Transverse colon (tissue), 4 donors: Measurements from ENCODE around the gene FAM229A. TPM values are rescaled to one million over a fixed set of nuclear protein-coding genes. Genes with fewer than 3 reads are reported as not detected.

Source experiments
- DNase-seq: peaks from one replicate; pipeline ENCODE4 v3.0.0-alpha.2; 2019
- H3K27ac ChIP-seq, 4 donors: fragments of 200-600 bp; sonication (generic); 2 replicates each; pipeline ENCODE4 v1.5.1; 2016 to 2018; ENCODE audit warnings: inconsistent platforms in 4 of 4
- H3K27me3 ChIP-seq: fragments of 200-600 bp; sonication (generic); 2 replicates; pipeline ENCODE4 v1.5.1; 2017; ENCODE audit warnings: inconsistent platforms
- H3K36me3 ChIP-seq, 4 donors: fragments of 200-600 bp; sonication (generic); 2 replicates each; pipeline ENCODE4 v1.5.1; 2017 to 2019; ENCODE audit warnings: inconsistent platforms in 4 of 4
- H3K4me1 ChIP-seq, 4 donors: fragments of 200-600 bp; sonication (generic); 2 replicates each; pipeline ENCODE4 v1.5.1; 2017 to 2020; ENCODE audit warnings: inconsistent platforms in 4 of 4
- H3K4me3 ChIP-seq, 4 donors: fragments of 200-600 bp; sonication (generic); 1 replicate in 1 of 4; 2 replicates in 3 of 4; pipeline versions ENCODE4 v1.5.1 to v1.6.1; 2017 to 2019; ENCODE audit warnings: inconsistent platforms in 4 of 4
- H3K9me3 ChIP-seq, 2 donors: fragments of 200-600 bp; sonication (generic); 2 replicates each; pipeline ENCODE4 v1.5.1; 2017 to 2019; ENCODE audit warnings: inconsistent platforms in 2 of 2
- EP300 ChIP-seq: sonication (generic); formaldehyde crosslinking; IDR thresholded peaks from one replicate; pipeline ENCODE4 v1.6.1; 2017; ENCODE audit warnings: antibody characterized with exemption, low read depth
- POLR2A ChIP-seq: fragments of 450-650 bp; IDR thresholded peaks from one replicate; pipeline ENCODE4 v1.6.1; 2016; ENCODE audit warnings: antibody characterized with exemption, mild to moderate bottlenecking, moderate library complexity
- POLR2AphosphoS5 ChIP-seq, 3 donors: sonication (generic); formaldehyde crosslinking; IDR thresholded peaks; one replicate each; pipeline ENCODE4 v1.6.1; 2016; ENCODE audit warnings: antibody characterized with exemption in 3 of 3
- WGBS, 2 donors: methylation state at CpG; one replicate each; pipeline ENCODE4 v1.1.5; 2018; ENCODE audit warnings: low coverage in 1 of 2; 5-methylcytosine and 5-hydroxymethylcytosine counted together
- in situ Hi-C, 4 donors: fragments of 200-750 bp; cut with MboI; loops; one replicate each; pipeline versions ENCODE4 v1.15.0 to v1.15.1; 2017; ENCODE audit warnings: low sequenced_read_pairs in 3 of 4, low pct_ligation_motif_present in 1 of 4, low pct_unique_long_range_greater_than_20kb in 1 of 4
- intact Hi-C: fragments of 100-400 bp; cut with DNase I; formaldehyde crosslinking; loops from one replicate; pipeline ENCODE4 v1.15.1; 2023; ENCODE audit warnings: low total_unique reads
- total RNA-seq, 4 donors: library from RNA; depleted of rRNA; stranded (reverse); fragments of >200 nt; gene quantifications; one replicate each; pipeline ENCODE4 v1.1.0, GENCODE V29; 2016
- TF ChIP-seq, protein P1 (sequence below), 5 experiments: fragments of 200-600 bp in 3 of 5; fragments of 450-650 bp in 2 of 5; sonication (generic) in 3 of 5; IDR thresholded peaks; 1 replicate in 2 of 5; 2 replicates in 3 of 5; pipeline ENCODE4 v1.5.1; 2016 to 2017; ENCODE audit warnings: antibody characterized with exemption in 5 of 5, inconsistent platforms in 3 of 5, mild to moderate bottlenecking in 2 of 5, moderate library complexity in 1 of 5

Gene FAM229A
- total RNA-seq, 4 donors from 2014 or later = 12.1 to 59.1 (median 21.1) TPM

DNA sequence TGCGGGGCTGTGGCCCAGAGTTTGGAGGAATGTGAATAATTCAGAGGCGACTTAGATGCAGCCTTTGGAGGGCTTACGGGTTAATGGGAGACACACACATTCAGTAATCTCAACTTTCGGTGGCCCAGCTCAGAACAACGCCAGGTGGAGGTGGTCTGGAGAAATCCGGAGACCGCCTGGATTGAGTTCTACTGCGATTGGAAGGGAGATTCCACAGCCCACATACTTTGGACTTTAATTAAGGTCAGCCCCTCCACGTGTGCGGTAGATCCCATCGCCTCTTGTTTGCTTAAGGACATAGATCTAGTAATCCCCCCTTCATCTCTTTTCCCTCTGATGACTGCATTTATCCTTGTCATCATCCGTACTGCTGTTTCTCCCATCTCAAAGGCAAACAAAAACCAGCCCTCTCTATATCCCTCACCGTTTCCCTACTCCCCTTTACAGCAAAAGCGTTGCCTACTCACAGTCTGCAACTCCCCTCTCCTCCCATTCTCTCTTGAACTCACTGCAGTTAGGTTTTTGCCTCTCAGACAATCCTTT, 32.7 kb upstream of the FAM229A start:
- no peak for DNase-seq
- Histone ChIP-seq H3K36me3 (peaks cover 0 to 11% (median 3%) of the 10 kb centered on the region in 4 donors), H3K4me3 (peak overlapping the region; percentile 44 to 77 (median 66)), H3K27ac (peak overlapping the region; percentile 86 to 98 (median 90)), H3K27me3 (no peaks in the 10 kb centered on the region), H3K4me1 (peaks cover 23 to 34% (median 29%) of the 10 kb centered on the region in 4 donors), H3K9me3 (no peaks in the 10 kb centered on the region)
- no peak for TF ChIP-seq EP300
- TF ChIP-seq, protein P1, sequence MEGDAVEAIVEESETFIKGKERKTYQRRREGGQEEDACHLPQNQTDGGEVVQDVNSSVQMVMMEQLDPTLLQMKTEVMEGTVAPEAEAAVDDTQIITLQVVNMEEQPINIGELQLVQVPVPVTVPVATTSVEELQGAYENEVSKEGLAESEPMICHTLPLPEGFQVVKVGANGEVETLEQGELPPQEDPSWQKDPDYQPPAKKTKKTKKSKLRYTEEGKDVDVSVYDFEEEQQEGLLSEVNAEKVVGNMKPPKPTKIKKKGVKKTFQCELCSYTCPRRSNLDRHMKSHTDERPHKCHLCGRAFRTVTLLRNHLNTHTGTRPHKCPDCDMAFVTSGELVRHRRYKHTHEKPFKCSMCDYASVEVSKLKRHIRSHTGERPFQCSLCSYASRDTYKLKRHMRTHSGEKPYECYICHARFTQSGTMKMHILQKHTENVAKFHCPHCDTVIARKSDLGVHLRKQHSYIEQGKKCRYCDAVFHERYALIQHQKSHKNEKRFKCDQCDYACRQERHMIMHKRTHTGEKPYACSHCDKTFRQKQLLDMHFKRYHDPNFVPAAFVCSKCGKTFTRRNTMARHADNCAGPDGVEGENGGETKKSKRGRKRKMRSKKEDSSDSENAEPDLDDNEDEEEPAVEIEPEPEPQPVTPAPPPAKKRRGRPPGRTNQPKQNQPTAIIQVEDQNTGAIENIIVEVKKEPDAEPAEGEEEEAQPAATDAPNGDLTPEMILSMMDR (IDR thresholded peaks at IDR 0.05) = peak in 1 of 5 experiments; percentile 7
- in situ Hi-C loops (loop anchor here in 1 of 4 donors (25.0 kb wide), 1 partner anchor 183 kb away; the partner anchor contains the start of genes CCDC28B, DCDC2B, EIF3I and IQCC), intact Hi-C loops (no loop called here)
- WGBS, 2 donors = 2 to 3% methylated on average over 6 to 14 of the region's 14 CpGs

DNA sequence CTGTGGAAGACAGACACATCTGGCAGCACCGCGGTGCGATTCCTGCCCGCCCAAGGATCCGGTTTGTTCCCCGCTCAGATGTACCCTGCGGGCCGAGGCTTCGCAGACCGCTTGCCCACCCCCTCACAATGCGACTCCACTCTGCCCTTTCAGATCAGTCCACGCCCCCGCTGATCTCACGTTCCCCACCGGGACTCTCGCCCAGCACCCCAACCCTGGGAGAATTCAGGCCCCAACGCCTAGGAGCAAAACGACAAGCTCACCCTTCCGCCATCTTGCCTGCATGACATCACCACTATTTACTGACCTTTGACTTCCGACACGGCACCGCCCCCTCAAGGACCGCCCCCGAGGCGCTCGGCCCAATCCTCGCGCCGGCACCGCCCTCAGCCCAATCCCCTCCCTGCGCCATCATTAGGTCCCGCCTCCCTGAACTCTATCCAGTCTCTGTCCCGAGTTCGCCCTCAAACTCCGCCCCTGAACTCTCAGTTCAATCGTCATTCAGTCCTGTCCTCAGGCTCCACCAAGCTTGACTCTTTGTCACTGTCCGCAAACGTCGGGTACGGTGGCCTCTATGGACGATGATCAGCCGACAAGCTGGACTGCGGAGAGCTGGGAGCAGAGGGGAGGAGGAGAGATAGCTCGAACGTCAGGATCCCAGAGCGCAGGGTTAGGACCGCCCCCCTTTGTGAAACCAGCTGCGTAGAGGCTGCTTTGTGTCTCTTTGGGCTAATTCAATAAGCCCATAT, 32.0 kb upstream of the FAM229A start, which contains the start of gene BSDC1:
BSDC1 (minus strand) TSS at position 301 of the 749 bp plus-strand sequence; CDS start at position 274, 27 bp downstream.
- peak; percentile 96 to 99 (median 98) for TF ChIP-seq POLR2AphosphoS5 (IDR thresholded peaks at IDR 0.05)
- TF ChIP-seq, protein P1 (IDR thresholded peaks at IDR 0.05) = no peak
- TF ChIP-seq EP300 = no peak
- peak; percentile 96 for TF ChIP-seq POLR2A

DNA sequence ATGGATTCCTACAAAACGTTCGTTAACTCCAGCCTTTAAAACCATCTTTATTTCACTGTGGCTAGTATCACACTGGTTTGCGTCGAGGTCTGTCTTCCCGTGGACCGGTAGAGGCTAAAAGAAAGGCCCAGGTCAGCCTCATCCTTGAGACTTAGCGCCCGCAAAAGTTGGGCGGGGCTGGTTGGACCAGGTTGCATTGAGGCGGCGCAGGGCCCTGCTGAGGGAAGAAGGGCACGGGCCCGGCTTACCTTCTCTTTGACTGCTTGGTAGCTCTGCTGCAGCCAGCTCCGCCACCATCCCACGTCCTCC, 31.5 kb upstream of the FAM229A start:
- Histone ChIP-seq H3K27ac (peak overlapping the region; percentile 86 to 98 (median 90)), H3K36me3 (peaks cover 0 to 17% (median 4%) of the 10 kb centered on the region in 4 donors), H3K27me3 (no peaks in the 10 kb centered on the region), H3K4me1 (peaks cover 23 to 34% (median 29%) of the 10 kb centered on the region in 4 donors), H3K4me3 (peak overlapping the region; percentile 65 to 98 (median 72)), H3K9me3 (no peaks in the 10 kb centered on the region)
- DNase-seq = peak; percentile 66
- in situ Hi-C loops = loop anchor here in 1 of 4 donors (25.0 kb wide), 1 partner anchor 181 kb away; the partner anchor contains the start of genes CCDC28B, DCDC2B, EIF3I and IQCC
- intact Hi-C loops = no loop called here
- WGBS, 2 donors = 3 to 10% methylated on average over 2 to 15 of the region's 15 CpGs
- TF ChIP-seq EP300 (no peak), POLR2A (no peak), POLR2AphosphoS5 (IDR thresholded peaks at IDR 0.05) (no peak)
- TF ChIP-seq, protein P1 (IDR thresholded peaks at IDR 0.05) = no peak

More for the DNA sequence above, 32.0 kb upstream of the FAM229A start, which contains the start of gene BSDC1:
- H3K4me3 ChIP-seq = peak within 1 kb of the TSS; percentile 65 to 98 (median 72)
- no peaks in the 10 kb centered on the region for H3K9me3 ChIP-seq
- peaks cover 23 to 34% (median 29%) of the 10 kb centered on the region in 4 donors for H3K4me1 ChIP-seq
- intact Hi-C loops (no loop called here), in situ Hi-C loops (loop anchor here in 1 of 4 donors (25.0 kb wide), 1 partner anchor 182 kb away; the partner anchor contains the start of genes CCDC28B, DCDC2B, EIF3I and IQCC)
- H3K27ac ChIP-seq = peak within 1 kb of the TSS; percentile 86 to 98 (median 90)
- 0 to 2% methylated on average over 13 to 48 of the region's 48 CpGs for whole genome bisulfite sequencing, 2 donors
- H3K36me3 ChIP-seq = peaks cover 0 to 16% (median 4%) of the 10 kb centered on the region in 4 donors
- H3K27me3 ChIP-seq = no peaks in the 10 kb centered on the region
- DNase-seq = peak; percentile 99

DNA sequence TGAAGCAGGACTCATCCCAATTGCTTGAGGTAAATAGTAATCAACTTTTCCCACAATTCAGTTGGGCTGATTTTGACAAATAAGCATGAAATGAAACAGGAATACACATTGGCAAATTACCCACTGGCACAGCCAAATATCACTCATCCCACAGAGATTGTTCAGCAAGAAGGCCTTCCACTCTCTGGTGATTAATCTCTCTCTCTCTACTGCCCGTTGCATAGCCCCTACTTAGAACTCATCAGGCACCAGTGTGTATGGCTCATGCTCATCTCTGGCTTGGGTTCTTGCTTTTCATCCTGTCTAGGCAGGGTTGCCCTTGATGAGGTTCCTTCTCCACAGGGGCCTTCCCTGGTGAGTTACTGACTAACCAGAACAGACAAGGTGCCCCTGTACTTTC, 30.9 kb upstream of the FAM229A start:
- TF ChIP-seq POLR2AphosphoS5 (IDR thresholded peaks at IDR 0.05) (no peak), POLR2A (no peak)
- TF ChIP-seq, protein P1 (IDR thresholded peaks at IDR 0.05) = no peak
- 62% methylated on average over 1 of the region's 1 CpG; no CpG with 5 or more reads in 1 of the 2 donors for WGBS, 2 donors

More for the DNA sequence above, 30.9 kb upstream of the FAM229A start:
- in situ Hi-C loops (loop anchor here in 1 of 4 donors (25.0 kb wide), 1 partner anchor 181 kb away; the partner anchor contains the start of genes CCDC28B, DCDC2B, EIF3I and IQCC), intact Hi-C loops (no loop called here)
- Histone ChIP-seq H3K36me3 (peaks cover 0 to 19% (median 7%) of the 10 kb centered on the region in 4 donors), H3K27ac (peak overlapping the region in 3 of 4 donors; percentile 86 to 91 (median 90)), H3K27me3 (no peaks in the 10 kb centered on the region), H3K4me1 (peaks cover 23 to 34% (median 29%) of the 10 kb centered on the region in 4 donors), H3K9me3 (no peaks in the 10 kb centered on the region), H3K4me3 (peak overlapping the region in 2 of 4 donors; percentile 65 to 77)
- DNase-seq = no peak
